Measurements from ENCODE around the gene SH2D1A. TPM values are rescaled to one million over a fixed set of nuclear protein-coding genes. Genes with fewer than 3 reads are reported as not detected.

Gene SH2D1A
- total RNA-seq, 1 donor from 2014 or later, result 1.9 TPM

- no peak overlapping the region for H3K27ac Mint-ChIP-seq (ENCODE audit: unreplicated experiment)
- no peaks in the 10 kb centered on the region for H3K27me3 Mint-ChIP-seq (ENCODE audit: low read depth)
- no peak overlapping the region for H3K4me3 Mint-ChIP-seq
- DNase-seq (ENCODE audit: low read depth, low spot score), result no peak
- H3K36me3 Mint-ChIP-seq (ENCODE audit: low read depth), result no peaks in the 10 kb centered on the region
- peaks cover 24% of the 10 kb centered on the region for H3K4me1 Mint-ChIP-seq
- H3K9me3 Mint-ChIP-seq, result no peaks in the 10 kb centered on the region
- no peak for TF ChIP-seq CTCF (conservative IDR thresholded peaks at IDR 0.05)
These were observed 7.4 kb upstream of the SH2D1A start for GRCh38 chrX:124338733-124339514.

GRCh38 chrX:124341396-124342132, 4.8 kb upstream of the SH2D1A start:
- peaks cover 34% of the 10 kb centered on the region for H3K4me1 Mint-ChIP-seq
- H3K36me3 Mint-ChIP-seq (ENCODE audit: low read depth), result no peaks in the 10 kb centered on the region
- H3K27ac Mint-ChIP-seq (ENCODE audit: unreplicated experiment), result peak overlapping the region; percentile 44
- H3K9me3 Mint-ChIP-seq, result no peaks in the 10 kb centered on the region
- H3K27me3 Mint-ChIP-seq (ENCODE audit: low read depth), result no peaks in the 10 kb centered on the region
- no peak overlapping the region for H3K4me3 Mint-ChIP-seq
- no peak for DNase-seq (ENCODE audit: low read depth, low spot score)
- no peak for TF ChIP-seq CTCF (conservative IDR thresholded peaks at IDR 0.05)

- no peak overlapping the region for H3K4me3 Mint-ChIP-seq
- H3K27me3 Mint-ChIP-seq (ENCODE audit: low read depth), result no peaks in the 10 kb centered on the region
- no peak for TF ChIP-seq CTCF (conservative IDR thresholded peaks at IDR 0.05)
- DNase-seq (ENCODE audit: low read depth, low spot score), result no peak
- no peak overlapping the region for H3K27ac Mint-ChIP-seq (ENCODE audit: unreplicated experiment)
- H3K9me3 Mint-ChIP-seq, result no peaks in the 10 kb centered on the region
- H3K36me3 Mint-ChIP-seq (ENCODE audit: low read depth), result no peaks in the 10 kb centered on the region
- H3K4me1 Mint-ChIP-seq, result peaks cover 39% of the 10 kb centered on the region
These were observed 4.0 kb upstream of the SH2D1A start for GRCh38 chrX:124342174-124342867.

- Mint-ChIP-seq H3K4me3 (no peak overlapping the region), H3K27me3 (ENCODE audit: low read depth) (no peaks in the 10 kb centered on the region), H3K27ac (ENCODE audit: unreplicated experiment) (no peak overlapping the region), H3K36me3 (ENCODE audit: low read depth) (no peaks in the 10 kb centered on the region), H3K4me1 (peaks cover 46% of the 10 kb centered on the region), H3K9me3 (no peaks in the 10 kb centered on the region)
- DNase-seq (ENCODE audit: low read depth, low spot score), result no peak
- TF ChIP-seq CTCF (conservative IDR thresholded peaks at IDR 0.05), result no peak
These were observed 3.3 kb upstream of the SH2D1A start for GRCh38 chrX:124343016-124343415.

GRCh38 chrX:124344246-124344645, 2.1 kb upstream of the SH2D1A start:
- no peak for DNase-seq (ENCODE audit: low read depth, low spot score)
- no peak for TF ChIP-seq CTCF (conservative IDR thresholded peaks at IDR 0.05)
- peak overlapping the region; percentile 24 for H3K27ac Mint-ChIP-seq (ENCODE audit: unreplicated experiment)
- H3K9me3 Mint-ChIP-seq, result no peaks in the 10 kb centered on the region
- H3K4me1 Mint-ChIP-seq, result peaks cover 58% of the 10 kb centered on the region
- H3K27me3 Mint-ChIP-seq (ENCODE audit: low read depth), result no peaks in the 10 kb centered on the region
- no peak overlapping the region for H3K4me3 Mint-ChIP-seq
- no peaks in the 10 kb centered on the region for H3K36me3 Mint-ChIP-seq (ENCODE audit: low read depth)

Measured in neural crest cell (in vitro differentiated cells).